Left ventricle myocardium superior (tissue), 1 donor: ENCODE data around the gene DICER1. TPM values are rescaled to one million over a fixed set of nuclear protein-coding genes. Genes with fewer than 3 reads are reported as not detected.
"Not testable (repeated sequence)": the region's sequence is repeated elsewhere in the genome, so short reads cannot be mapped to it uniquely, and the experiment has no call there.

Experiments used
- ATAC-seq: fragments of 200-7000 bp; cut with Tn5 transposase; one replicate; pipeline ENCODE4 v1.9.1; 2020; ENCODE audit warnings: mild to moderate bottlenecking, moderate library complexity
- DNase-seq: peaks from one replicate; pipeline ENCODE4 v3.0.0-alpha.2; 2020
- intact Hi-C: fragments of 100-400 bp; cut with micrococcal nuclease; formaldehyde crosslinking; loops from one replicate; pipeline ENCODE4 v1.11.0; 2022
- long read RNA-seq: library from polyadenylated mRNA; unstranded; transcript quantifications from one replicate; pipeline ENCODE4 v2.0.0, GENCODE V29; 2021
- total RNA-seq: library from RNA; stranded (reverse); fragmentation: NEBNext Ultra II Directional; extraction: Animal tissue kit (Norgen Biotek cat#: 25700); gene quantifications from one replicate; pipeline ENCODE4 v1.2.1, GENCODE V29; 2021
- donor health status: DM: no; HTN: yes; CAD: no; lungs with severe emphysema.

Gene DICER1, protein sequence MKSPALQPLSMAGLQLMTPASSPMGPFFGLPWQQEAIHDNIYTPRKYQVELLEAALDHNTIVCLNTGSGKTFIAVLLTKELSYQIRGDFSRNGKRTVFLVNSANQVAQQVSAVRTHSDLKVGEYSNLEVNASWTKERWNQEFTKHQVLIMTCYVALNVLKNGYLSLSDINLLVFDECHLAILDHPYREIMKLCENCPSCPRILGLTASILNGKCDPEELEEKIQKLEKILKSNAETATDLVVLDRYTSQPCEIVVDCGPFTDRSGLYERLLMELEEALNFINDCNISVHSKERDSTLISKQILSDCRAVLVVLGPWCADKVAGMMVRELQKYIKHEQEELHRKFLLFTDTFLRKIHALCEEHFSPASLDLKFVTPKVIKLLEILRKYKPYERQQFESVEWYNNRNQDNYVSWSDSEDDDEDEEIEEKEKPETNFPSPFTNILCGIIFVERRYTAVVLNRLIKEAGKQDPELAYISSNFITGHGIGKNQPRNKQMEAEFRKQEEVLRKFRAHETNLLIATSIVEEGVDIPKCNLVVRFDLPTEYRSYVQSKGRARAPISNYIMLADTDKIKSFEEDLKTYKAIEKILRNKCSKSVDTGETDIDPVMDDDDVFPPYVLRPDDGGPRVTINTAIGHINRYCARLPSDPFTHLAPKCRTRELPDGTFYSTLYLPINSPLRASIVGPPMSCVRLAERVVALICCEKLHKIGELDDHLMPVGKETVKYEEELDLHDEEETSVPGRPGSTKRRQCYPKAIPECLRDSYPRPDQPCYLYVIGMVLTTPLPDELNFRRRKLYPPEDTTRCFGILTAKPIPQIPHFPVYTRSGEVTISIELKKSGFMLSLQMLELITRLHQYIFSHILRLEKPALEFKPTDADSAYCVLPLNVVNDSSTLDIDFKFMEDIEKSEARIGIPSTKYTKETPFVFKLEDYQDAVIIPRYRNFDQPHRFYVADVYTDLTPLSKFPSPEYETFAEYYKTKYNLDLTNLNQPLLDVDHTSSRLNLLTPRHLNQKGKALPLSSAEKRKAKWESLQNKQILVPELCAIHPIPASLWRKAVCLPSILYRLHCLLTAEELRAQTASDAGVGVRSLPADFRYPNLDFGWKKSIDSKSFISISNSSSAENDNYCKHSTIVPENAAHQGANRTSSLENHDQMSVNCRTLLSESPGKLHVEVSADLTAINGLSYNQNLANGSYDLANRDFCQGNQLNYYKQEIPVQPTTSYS (N-terminal part only)
- total RNA-seq: 23.2 TPM
- long read RNA-seq, full-length matches to known transcripts: 1 of 11 reads
- long read RNA-seq, partial matches to known transcripts: 4 of 11 reads
- long read RNA-seq, other reads (novel, unspliced or antisense): 6 of 11 reads

DNA sequence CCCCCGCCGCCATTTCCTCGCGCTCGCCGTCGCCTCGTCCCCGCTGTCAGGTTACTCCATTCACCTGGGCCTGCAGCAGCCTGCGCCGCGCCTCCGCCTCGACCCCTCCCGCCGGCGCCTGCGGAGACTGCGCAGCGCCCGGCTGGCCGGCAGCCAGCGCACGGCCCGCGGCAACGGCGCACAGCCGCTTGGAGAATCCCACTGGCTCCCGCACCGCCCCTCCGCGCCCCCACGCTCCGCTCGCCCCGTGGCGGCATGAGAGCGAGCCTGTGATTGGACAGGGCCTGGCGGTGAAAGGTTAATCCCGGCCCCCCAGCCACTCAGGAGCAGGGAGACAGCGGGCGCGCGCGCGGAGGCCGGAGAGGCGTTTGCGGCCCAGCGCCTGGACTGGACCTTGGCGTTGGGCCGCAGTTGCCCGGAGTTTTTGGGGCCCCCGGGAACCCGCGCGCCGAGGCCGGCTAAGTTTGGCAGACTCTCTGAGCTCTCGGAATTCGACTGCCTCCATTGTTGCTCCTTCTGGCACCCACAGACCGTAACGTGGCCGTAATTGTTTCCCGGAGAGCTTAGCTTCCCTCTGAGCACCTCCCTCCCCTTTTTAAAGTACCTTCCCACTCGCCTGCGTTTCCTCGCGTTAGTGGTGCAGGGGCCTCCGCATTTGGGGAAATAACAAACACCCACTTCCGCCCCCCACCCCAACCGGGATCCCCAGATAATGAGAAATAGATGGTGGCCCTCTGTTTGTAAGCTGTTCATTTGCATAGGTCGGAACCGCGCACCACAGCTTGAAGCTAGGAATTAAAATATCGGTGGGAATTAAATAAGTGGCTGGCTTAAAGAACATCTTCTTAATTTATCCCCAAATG, at the start of gene DICER1:
TSS of gene DICER1 (minus strand) at position 203 of the 863 bp plus-strand sequence. CDS start 24,071 bp downstream, outside the sequence.
- intact Hi-C loops: no loop called here
- peak; percentile 99 for DNase-seq

DNA sequence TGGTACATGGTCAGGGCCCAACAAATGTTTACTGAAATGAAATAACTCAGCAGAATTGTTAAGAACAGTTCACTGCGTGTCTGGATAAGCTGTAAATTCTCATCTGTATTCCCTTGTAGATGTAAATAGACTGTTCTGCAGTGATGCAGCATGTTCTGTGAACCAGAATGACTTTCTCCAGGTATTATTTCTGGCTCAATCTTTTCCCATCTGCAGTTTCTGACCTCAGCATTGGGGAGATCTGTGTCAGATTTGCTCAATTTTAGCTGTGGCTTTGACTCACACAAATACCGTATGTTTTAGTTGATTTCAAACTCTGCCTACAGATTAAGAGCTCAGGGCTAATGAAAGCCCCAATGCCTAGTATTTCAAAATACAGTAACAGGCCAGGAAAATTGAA, 49.2 kb upstream of the DICER1 start:
- intact Hi-C loops: no loop called here
- ATAC-seq (no peak), DNase-seq (no peak)

More for the DNA sequence above, at the start of gene DICER1:
- ATAC-seq: peak; percentile 98

DNA sequence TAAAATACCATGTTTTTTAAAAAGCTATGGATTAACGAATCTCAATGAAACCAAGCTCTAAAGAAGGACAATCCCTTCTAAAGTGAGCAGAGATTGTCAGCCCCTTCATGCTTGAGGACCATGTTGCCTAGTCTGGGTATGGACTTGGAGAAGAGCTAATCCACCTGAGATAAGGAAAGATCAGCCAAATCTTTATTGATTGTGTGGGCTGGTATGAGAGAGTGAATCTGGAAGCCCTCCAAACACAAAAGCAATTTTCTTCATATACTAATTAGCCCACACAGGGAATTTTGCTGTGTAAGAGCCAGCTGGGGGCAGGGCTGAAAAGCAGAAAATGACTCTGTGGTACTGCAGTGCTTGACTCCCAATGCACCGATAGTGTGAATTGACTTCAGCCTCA, 47.4 kb upstream of the DICER1 start:
- intact Hi-C loops: no loop called here
- ATAC-seq: no peak

DNA sequence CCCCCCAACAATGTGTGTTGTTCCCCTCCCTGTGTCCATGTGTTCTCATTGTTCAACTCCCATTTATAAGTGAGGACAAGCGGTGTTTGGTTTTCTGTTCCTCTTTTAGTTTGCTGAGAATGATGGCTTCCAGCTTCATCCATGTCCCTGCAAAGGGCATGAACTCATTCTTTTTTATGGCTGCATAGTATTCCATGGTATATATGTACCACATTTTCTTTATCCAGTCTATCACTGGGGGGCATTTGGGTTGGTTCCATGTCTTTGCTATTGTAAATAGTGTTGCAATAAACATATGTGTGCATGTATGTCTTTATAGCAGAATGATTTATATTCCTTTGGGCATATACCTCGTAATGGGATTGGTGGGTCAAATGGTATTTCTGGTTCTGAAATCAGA, 44.4 kb upstream of the DICER1 start:
- ATAC-seq, DNase-seq, intact Hi-C loops: not testable (repeated sequence)

More for the DNA sequence above, 47.4 kb upstream of the DICER1 start:
- no peak for DNase-seq

DNA sequence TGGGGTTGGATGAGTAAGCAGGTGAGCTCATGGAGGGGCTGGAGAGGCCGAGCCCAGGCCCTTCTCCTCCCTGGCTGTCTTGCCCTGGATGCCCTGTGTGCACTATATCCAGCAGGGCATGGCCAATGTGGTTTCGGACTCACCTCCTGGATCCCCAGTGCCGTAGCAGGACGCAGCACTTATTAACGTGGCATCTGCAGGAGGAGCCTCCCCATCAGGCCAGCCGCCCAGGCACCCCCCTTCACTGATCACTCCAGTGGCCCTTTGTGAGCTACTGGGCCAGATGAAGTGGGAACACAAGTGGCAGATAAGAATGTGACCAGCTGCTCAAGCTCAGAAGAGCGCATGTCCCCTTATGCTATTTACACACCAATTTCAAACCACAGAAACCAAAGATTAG, 43.1 kb upstream of the DICER1 start:
- DNase-seq (peak; percentile 64), ATAC-seq (peak; percentile 92)
- intact Hi-C loops: no loop called here

DNA sequence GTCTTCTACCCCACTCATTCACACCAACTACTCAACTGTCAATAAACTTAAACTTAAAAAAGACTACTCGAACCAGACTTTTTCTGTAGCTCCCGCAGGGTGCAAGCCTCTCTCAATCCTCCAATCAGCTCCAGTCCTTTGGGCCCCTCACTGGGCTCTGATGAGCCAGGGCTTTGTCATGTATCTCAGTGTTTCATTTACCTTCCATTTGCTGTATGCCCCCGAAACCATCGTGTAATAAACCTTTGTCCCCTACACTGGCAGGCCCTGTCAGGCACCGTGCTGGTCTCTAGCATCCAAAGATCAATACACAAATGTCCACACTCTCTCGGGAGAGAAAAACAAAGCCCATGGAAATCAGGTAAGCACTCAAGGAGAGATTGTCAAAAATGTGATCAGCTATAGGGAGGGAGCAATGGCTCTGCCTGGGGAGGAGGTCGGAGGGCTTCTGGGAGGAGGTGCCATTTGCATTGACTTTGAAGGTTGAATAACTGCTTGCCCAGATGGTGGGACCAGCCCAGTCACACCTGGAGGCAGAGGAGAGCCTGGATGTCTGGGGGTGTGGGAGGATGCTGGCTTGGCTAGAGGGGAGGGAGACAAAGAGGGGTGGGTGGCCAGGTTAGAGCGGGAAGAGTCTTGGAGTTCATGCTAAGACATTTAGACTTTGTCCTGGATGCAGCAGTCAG, 42.1 kb upstream of the DICER1 start:
- intact Hi-C loops: no loop called here
- DNase-seq (no peak), ATAC-seq (no peak)

DNA sequence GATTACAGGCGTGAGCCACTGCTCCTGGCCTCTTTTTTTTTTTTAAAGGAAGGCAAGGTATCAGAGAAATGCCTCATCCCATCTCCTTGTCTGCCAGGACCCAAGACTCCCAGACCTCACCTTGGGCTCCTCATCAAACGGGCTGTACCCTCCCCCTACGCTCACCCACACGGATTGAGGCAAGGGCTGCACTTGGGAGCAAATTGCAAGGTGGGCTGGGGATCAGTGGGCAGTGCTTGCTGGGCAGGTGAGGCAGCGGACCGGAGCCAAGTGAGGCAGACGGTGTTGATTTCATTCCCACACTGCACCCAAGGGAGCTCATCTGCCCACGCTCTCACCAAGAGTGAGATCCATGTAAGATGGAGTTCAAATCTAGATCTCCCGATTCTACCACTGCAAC, 41.0 kb upstream of the DICER1 start:
- DNase-seq (no peak), ATAC-seq (no peak)
- intact Hi-C loops: no loop called here

DNA sequence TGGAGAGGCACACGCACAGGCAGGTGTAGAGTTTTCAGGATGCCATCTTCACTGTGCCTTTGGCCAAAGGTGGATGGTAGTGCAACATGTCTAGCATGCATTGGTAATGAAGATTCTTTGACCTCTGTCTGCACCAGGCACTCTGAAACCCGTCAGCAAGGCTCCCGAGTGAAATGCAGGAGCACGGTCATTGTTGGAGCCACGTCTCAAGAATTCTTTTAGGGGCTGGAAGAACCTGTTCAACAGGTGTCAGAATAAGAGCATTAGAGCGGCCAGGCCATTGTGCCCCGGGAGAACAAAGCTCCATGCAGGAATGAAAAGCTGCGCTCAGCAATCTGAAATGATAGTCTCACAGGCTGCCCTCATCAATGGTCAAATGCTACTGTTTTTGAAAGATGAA, 40.2 kb upstream of the DICER1 start:
- intact Hi-C loops: no loop called here
- no peak for DNase-seq
- ATAC-seq: no peak

DNA sequence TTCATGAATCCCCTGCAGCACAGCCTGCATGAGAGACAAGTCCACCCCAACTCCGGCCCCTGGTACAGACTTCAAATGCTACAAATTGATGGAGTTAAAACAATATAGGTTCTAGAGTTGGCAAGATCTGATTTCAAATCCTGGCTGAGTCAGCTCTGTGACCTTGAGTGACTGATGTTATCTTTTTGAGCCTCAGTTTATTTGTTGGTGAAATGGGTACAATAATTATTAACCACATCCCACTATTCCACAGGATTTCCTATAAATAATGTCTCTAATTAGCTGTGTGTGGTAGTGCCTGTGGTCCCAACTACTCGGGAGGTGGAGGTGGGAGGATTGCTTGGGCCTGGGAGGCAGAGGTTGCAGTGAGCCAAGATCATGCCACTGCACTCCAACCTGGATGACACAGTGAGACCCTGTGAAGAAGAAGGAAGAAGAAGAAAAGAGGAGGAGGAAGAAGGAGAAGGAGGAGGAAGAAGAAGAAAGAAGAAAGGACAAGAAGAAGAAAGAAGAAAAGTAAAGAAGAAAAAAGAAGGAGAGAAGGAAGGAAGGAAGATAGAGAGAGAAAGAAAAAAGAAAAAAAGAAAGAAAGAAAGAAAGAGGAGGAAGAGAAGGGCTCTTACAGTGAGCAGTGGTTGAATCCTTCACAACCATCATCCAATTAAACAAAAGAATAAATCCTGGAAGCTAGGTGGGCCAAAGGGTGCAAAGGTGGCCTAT, 39.7 kb upstream of the DICER1 start:
- intact Hi-C loops: no loop called here
- DNase-seq (no peak), ATAC-seq (no peak)

DNA sequence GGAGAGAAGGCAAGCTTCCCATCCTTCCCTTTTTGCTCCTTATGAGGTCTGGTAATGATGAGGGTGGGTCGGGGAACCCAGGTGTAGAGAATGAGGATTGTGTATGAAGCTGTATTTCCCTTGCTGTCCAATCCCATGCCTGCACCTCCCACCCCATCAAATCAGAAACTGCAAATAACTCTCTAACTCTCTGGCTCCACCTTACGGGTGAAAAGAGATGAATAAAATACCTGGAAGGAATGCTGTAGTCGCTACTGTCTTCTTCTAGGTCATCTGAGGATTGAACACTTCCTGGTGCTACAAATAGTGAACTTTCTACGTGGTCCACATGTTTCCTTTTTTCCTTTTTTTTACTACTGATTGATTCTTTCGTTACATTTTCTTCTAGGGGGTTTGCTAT, 38.9 kb upstream of the DICER1 start:
- intact Hi-C loops: no loop called here
- ATAC-seq: no peak
- DNase-seq: no peak

DNA sequence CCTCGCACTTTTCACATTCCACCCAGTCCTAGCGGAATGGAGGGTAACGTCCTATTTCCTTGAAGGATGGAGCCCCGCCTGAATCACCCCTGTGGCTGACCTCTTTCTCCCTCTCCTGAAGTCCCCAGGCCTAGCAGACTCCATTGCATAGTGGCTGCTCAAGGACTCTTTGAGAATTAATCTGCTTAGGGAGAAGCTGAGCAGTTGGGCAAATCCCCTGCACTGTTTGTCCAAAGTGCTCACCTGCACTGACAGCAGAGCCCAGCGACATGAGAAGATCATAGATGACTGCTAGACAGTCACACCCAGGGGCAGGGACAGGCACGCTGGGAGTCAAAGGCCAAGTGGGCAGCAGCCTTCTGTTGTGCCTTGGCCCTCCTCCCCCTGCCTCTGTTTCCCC, 37.7 kb upstream of the DICER1 start:
- DNase-seq: no peak
- intact Hi-C loops: no loop called here
- ATAC-seq: no peak

DNA sequence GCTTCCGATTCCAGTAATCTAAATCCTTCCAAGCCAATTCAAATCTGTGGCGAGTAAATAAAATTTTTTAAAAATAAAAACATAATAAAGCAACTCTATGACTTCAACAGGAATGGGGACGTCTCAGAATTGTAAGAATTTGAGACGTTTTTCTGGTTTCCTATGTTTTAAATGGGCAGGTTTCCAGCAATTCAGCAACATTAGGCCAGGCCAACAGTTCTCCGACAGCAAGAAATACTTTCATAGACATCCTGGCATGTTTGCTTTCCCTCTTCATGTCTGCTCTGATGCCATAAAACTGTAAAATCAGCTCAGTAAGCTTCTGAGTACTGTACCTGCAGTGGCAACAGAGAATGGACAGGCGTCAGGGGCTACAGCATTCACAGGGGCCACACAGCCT, 35.8 kb upstream of the DICER1 start:
- DNase-seq (no peak), ATAC-seq (no peak)
- intact Hi-C loops: no loop called here

DNA sequence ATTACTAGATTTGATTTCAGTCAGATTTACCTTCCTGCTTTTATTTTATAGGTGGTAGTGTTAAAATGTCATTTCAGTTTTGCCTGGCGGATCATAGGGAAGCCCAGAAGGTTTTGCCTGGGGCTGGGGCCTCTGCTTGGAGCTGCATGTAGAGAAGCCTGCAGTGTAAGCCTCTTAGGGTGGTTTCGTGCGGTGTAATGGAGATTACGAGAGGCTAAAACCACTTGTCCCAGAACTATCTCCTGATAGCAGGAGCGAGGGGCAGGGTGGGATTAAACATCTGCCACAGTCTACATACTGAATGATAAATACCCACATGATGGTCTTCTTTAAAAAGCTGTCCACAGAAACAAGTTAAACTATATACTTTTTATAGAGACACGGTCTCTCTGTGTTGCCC, 35.0 kb upstream of the DICER1 start:
- intact Hi-C loops: no loop called here
- DNase-seq (no peak), ATAC-seq (no peak)

DNA sequence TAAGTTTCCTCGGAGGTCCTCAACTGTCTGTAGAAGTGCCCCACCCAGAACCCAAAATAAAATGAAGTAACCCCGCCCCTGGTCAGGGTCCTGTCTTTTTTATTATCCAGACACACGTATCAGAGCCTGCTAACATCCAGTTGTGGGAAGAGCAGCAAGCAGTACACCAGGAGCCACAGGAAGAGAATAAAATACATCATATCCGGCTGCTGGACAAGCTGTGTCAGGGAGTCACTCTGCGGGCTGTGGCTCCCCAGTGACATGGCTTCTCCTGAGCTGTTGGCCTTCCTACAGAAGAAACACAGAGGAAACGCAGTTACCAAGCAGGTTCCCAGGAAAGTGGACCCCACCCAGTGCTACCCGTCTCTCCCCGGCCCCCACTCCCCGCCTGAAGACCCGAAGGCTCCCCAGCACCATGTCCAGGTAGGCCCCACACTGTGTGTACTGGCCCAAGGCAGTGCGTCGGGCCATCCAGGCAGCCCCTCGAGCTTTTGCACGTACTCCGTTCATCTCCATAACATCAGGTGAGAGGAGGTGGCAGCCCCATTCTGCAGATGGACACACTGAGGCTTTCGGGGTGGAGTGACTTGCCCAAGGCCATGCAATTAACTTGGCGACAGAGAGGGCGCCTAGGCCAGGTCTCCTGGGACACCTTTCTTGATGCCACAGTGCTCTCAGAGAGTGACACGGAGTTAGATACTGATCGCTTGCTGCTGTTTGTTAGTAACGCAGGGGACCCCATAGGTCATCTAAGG, 34.3 kb upstream of the DICER1 start:
- intact Hi-C loops: no loop called here
- DNase-seq: no peak
- peak; percentile 33 for ATAC-seq

DNA sequence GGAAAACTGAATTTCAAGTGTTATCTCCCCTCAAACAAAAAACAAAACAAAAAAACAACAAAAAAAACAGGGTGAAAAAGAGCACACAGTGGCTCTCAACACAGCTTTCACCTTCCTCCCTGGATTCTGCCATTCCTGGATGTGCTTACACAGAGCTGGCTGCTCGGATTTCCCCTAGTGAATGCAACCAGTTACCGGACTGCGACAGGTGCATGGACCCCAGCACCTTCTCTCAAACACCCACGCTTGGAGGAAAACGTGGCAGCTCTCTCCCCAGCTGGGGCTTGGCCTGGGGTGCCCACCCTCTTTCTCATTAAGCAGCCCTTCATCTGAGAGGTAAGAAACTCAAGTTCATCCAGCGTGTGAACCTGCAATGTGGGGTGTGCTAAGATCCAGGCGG, 33.5 kb upstream of the DICER1 start:
- no peak for DNase-seq
- no peak for ATAC-seq
- intact Hi-C loops: no loop called here

DNA sequence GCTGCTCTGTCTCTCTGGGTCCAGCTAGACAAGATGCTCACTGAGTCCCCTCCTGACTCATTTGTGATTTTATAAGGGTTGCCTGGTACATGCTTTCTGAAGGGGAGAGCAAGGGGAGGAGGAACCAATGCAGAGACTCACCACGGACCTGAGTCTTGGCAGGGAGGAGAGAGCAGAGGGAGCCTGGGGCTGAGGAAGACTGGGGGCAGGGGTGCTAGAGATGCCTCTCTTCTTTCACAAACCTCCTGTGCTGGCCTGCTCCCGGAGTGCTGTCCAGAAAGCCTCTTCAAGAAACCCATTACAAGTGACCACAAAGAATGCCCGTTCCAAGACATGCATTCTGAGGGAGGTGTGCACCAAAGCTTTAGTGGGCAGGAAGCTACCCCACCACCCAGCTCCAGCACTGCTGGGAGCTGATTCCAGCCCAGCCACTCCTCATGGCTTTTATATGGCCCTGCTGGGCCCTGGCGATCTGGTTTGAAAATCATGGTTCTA, 33.1 kb upstream of the DICER1 start:
- no peak for DNase-seq
- intact Hi-C loops: no loop called here
- ATAC-seq: no peak
